Testis (tissue), 3 donors: Measurements from ENCODE around the gene ZFYVE28. TPM values are rescaled to one million over a fixed set of nuclear protein-coding genes. Genes with fewer than 3 reads are reported as not detected.
"Not testable (repeated sequence)": the region's sequence is repeated elsewhere in the genome, so short reads cannot be mapped to it uniquely, and the experiment has no call there.

Experiments used
- DNase-seq: peaks from one replicate; pipeline ENCODE4 v3.0.0-alpha.2; 2019
- H3K27ac ChIP-seq, 2 donors: fragments of 200-600 bp; sonication (generic); one replicate each; pipeline ENCODE4 v1.5.1; 2019
- H3K27me3 ChIP-seq: fragments of 200-600 bp; sonication (generic); one replicate; pipeline ENCODE4 v1.5.1; 2019
- H3K36me3 ChIP-seq: fragments of 200-600 bp; sonication (generic); one replicate; pipeline ENCODE4 v1.5.1; 2017; ENCODE audit warnings: low read depth; ENCODE audit errors: missing control alignments
- H3K4me1 ChIP-seq: fragments of 200-600 bp; sonication (generic); one replicate; pipeline ENCODE4 v1.5.1; 2019
- H3K4me3 ChIP-seq, 2 donors: fragments of 200-600 bp; sonication (generic); one replicate each; pipeline ENCODE4 v1.5.1; 2017 to 2019
- H3K9me3 ChIP-seq: fragments of 200-600 bp; sonication (generic); one replicate; pipeline ENCODE4 v1.5.1; 2017
- CTCF ChIP-seq, 3 experiments: fragments of 450-650 bp in 2 of 3; fragments of 200-600 bp in 1 of 3; sonication (generic) in 1 of 3; IDR thresholded peaks; one replicate each; pipeline ENCODE4 v1.5.1; 2016 to 2019; ENCODE audit warnings: antibody characterized with exemption in 3 of 3, mild to moderate bottlenecking in 2 of 3, moderate library complexity in 1 of 3
- POLR2A ChIP-seq: fragments of 450-650 bp; IDR thresholded peaks from one replicate; pipeline ENCODE4 v1.6.1; 2017; ENCODE audit warnings: antibody characterized with exemption, mild to moderate bottlenecking, moderate library complexity
- WGBS, 2 donors: methylation state at CpG; one replicate each; pipeline ENCODE4 v1.1.5; 2018; 5-methylcytosine and 5-hydroxymethylcytosine counted together
- intact Hi-C: fragments of 100-400 bp; cut with DNase I; formaldehyde crosslinking; loops from one replicate; pipeline ENCODE4 v1.15.1; 2023; ENCODE audit warnings: low total_unique reads
- polyA plus RNA-seq: library from polyadenylated mRNA; stranded (reverse); fragments of 350-450 nt; fragmentation: Illumina TruSeq; extraction: RNeasy Lipid Tissue Mini Kit (QIAGEN cat#74804); gene quantifications from one replicate; pipeline ENCODE4 v1.2.3, GENCODE V29; 2014; ENCODE audit warnings: low read depth, low replicate concordance; ENCODE audit not compliant: insufficient read depth
- total RNA-seq, 2 donors: library from RNA; depleted of rRNA; stranded (reverse); fragments of >200 nt; gene quantifications; one replicate each; pipeline ENCODE4 v1.2.3, GENCODE V29; 2016

The ZFYVE28 gene
- total and polyA plus RNA-seq, 3 donors from 2014 or later: 14.7 to 55.3 (median 40.5) TPM

GRCh38 chr4:2432004-2432403 lies 13.6 kb upstream of the ZFYVE28 start:
- TF ChIP-seq CTCF (IDR thresholded peaks at IDR 0.05) (no peak), POLR2A (no peak)
- no peak for DNase-seq
- Histone ChIP-seq H3K27ac (no peak overlapping the region), H3K36me3 (no peaks in the 10 kb centered on the region), H3K9me3 (no peaks in the 10 kb centered on the region), H3K4me1 (no peaks in the 10 kb centered on the region), H3K27me3 (no peaks in the 10 kb centered on the region), H3K4me3 (no peak overlapping the region)
- intact Hi-C loops: no loop called here

GRCh38 chr4:2429945-2430757 lies 11.7 kb upstream of the ZFYVE28 start:
- H3K9me3 ChIP-seq, intact Hi-C loops, H3K27me3 ChIP-seq, H3K4me1 ChIP-seq, DNase-seq, H3K4me3 ChIP-seq, H3K36me3 ChIP-seq, H3K27ac ChIP-seq: not testable (repeated sequence)
- 54 to 79% methylated on average over 24 to 29 of the region's 49 CpGs for WGBS, 2 donors

- TF ChIP-seq CTCF (IDR thresholded peaks at IDR 0.05) (no peak), POLR2A (no peak)
- Histone ChIP-seq H3K36me3 (no peaks in the 10 kb centered on the region), H3K27ac (no peak overlapping the region), H3K9me3 (no peaks in the 10 kb centered on the region), H3K27me3 (no peaks in the 10 kb centered on the region), H3K4me1 (no peaks in the 10 kb centered on the region), H3K4me3 (no peak overlapping the region)
- DNase-seq: no peak
- WGBS, 2 donors: 68 to 75% methylated on average over 25 of the region's 25 CpGs
- intact Hi-C loops: no loop called here
Observed at GRCh38 chr4:2428496-2429213, 10.2 kb upstream of the ZFYVE28 start.

- Histone ChIP-seq H3K27ac (no peak overlapping the region), H3K27me3 (no peaks in the 10 kb centered on the region), H3K4me1 (no peaks in the 10 kb centered on the region), H3K9me3 (no peaks in the 10 kb centered on the region), H3K36me3 (no peaks in the 10 kb centered on the region), H3K4me3 (no peak overlapping the region)
- no peak for DNase-seq
- 90 to 93% methylated on average over 13 to 23 of the region's 23 CpGs for WGBS, 2 donors
- no peak for TF ChIP-seq POLR2A
- intact Hi-C loops: no loop called here
Observed at GRCh38 chr4:2427383-2428334, 9.2 kb upstream of the ZFYVE28 start.

- no peak for TF ChIP-seq POLR2A
- no peak for TF ChIP-seq CTCF (IDR thresholded peaks at IDR 0.05)
- Histone ChIP-seq H3K36me3 (no peaks in the 10 kb centered on the region), H3K4me3 (no peak overlapping the region), H3K9me3 (no peaks in the 10 kb centered on the region), H3K4me1 (no peaks in the 10 kb centered on the region), H3K27me3 (no peaks in the 10 kb centered on the region), H3K27ac (no peak overlapping the region)
- intact Hi-C loops: no loop called here
- DNase-seq: no peak
- 81 to 91% methylated on average over 8 to 13 of the region's 13 CpGs for WGBS, 2 donors
Observed at GRCh38 chr4:2426711-2427275, 8.3 kb upstream of the ZFYVE28 start.
